GM21717 (cell line): Measurements from ENCODE around the gene OR6C2.
"Not testable (repeated sequence)": the region's sequence is repeated elsewhere in the genome, so short reads cannot be mapped to it uniquely, and the experiment has no call there.

Source experiments
- ATAC-seq: cut with Tn5 transposase; IDR thresholded peaks from one replicate; pipeline ENCODE4 v1.9.1; 2021; ENCODE audit warnings: mild to moderate bottlenecking, moderate library complexity; ENCODE audit not compliant: unreplicated experiment

Gene OR6C2

GRCh38 chr12:55443776-55444175, at the start of gene OR6C2:
Gene OR6C2 (plus strand): TSS chr12:55444076. CDS start chr12:55452214, 8,138 bp downstream.
- ATAC-seq, result no peak

DNA sequence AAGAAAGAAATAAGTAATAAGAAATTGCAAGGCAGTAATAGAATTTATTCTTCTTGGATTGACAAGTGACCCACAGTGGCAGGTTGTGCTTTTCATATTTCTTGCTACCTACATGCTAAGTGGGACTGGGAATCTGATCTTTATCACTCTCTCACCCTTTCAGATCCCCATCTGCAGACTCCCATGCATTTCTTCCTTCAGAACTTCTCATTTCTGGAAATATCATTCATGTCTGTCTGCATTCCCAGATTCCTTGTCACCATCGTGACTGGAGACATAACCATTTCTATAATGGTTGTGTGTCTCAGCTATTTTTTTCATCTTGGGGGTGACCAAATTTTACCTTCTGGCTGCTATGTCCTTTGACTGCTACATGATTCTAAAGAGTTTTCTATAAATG, 47.5 kb upstream of the OR6C2 start:
- ATAC-seq, result no peak

DNA sequence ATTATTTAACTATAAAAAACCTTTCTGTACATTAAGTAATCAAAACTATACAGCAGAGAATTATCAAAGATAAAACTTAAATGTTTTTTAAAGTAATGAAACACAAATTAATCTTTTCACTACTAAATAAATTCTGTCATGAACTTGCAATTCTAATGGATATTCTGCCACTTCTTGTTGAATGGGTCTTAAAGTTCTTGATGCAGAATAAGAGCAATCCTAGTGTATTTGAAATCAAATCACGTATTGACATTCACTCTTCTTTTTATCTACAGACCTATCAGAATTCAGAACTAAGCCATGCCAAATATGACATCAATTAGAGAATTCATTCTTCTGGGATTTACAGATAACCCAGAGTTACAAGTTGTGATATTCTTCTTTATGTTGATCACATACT, 43.6 kb upstream of the OR6C2 start, which contains the start of gene OR6C65:
OR6C65 (plus strand) TSS at position 301 of the 400 bp plus-strand sequence; CDS start at position 301, 0 bp downstream.
- no peak for ATAC-seq

GRCh38 chr12:55407866-55408265, 36.0 kb upstream of the OR6C2 start:
- no peak for ATAC-seq

DNA sequence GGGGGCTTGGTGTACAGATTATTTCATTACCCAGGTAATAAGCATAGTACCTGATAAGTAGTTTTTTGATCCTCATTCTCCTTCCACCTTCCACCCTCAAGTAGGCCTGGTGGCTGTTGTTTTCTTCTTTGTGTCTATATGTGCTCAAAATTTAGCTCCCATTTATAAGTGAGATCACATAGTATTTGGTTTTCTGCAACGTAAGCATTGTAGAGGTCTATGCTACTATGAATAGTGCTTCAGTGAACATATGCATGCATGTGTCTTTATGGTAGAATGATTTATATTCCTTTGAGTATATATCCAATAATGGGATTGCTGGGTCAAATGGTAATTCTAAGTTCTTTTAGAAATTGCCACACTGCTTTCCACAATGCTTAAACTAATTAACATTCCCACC, 34.7 kb upstream of the OR6C2 start:
- ATAC-seq, result not testable (repeated sequence)

DNA sequence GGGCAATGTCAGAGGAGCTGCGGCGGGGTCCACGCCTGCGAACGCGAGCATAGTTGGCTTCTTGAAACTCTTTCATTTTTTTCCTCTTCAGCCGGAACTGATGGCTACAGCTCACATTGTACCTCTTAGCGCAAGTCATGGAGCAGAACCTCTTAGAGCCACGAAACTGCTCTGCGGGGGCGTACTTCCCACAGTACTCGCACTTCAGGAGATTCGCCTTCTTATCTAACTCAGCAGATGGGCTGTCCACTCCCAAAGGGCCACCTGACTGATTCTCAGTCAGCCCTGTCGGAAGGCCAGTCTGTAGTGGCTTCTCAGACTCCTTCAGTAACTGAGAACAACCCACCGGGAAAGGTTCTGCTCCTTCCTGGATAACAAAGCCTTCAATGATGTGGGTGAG, 31.7 kb upstream of the OR6C2 start:
- ATAC-seq, result not testable (repeated sequence)

DNA sequence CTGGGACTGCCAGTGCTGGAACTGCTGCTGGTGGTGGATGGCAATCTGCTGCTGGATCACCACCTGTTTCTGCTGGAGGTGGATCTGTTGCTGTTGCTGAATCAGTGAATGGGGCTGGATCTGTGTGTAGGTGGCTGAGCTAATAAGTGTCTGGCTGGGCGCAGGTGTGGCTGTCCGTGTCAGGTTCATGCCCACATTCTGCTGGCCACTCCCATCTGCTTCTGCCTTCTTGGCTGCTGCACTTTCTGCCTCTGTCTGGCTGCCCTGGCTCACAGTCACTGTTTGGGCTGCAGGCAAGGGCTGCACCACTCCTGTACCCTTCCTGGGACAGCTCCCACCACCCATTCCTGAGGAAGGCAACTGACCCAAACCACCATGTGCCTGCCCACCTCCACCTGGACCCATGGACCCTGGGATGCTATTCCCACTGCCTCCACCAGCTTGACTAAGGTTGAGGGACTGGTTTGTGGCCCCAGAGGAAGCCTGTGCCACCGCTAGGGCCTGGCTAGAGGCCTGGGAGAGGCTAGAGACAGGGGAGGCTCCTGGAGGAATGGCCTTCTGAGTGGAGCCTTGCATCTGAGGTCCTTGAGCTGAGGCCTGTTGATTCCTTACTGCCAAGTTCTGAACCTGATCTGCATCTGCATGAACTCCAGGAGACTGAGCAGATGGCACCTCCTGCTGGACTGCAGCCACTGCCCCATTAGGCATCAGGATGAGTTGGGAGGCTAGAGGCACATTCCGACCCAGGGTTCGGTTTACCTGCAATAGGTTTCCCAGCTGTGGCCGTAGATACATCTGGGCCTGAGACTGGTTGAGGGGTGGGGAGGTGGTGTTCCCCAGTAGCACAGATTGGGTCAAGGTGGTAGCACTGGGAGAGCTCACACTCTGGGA, 30.1 kb upstream of the OR6C2 start:
- ATAC-seq, result not testable (repeated sequence)

DNA sequence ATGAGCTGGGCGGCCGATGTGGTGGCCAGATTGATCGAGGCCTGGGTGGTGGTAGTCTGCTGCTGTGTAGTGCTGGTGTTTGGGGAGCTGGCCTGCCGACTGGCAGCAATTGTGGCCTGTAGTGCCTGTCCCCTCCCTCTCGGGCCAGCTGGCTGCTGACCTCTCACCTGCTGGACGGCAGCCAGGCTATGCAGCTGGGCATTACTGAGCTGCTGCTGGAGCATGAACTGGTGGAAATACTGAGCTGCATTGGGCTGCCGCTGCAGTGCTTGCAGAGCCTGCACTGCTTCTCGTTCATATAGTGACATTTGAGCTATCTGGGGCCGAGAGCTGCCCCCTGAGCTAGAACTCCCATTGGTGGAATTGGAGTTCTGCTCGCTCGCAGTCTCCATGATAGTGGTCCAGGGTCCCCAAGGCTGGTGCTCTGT, 29.5 kb upstream of the OR6C2 start:
- not testable (repeated sequence) for ATAC-seq

DNA sequence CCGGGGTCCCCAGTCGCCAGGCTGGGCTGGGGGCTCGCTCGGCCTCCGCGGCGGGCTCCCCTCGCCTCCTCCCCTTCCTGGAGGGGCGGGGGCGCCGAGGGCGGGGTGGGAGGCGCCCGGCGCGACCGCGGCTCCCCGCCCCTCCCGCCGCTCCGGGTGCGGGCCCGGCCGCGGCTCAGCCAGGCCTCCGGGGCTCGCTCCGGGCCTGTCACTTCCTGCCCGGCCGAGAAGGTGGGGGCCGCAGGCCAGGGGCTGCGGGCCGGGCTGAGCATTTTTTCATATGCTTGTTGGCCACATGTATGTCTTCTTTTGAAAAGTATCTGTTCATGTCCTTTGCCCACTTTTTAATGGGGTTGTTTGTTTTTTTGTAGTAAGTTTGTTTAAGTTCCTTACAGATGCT, 29.0 kb upstream of the OR6C2 start:
- ATAC-seq, result not testable (repeated sequence)

DNA sequence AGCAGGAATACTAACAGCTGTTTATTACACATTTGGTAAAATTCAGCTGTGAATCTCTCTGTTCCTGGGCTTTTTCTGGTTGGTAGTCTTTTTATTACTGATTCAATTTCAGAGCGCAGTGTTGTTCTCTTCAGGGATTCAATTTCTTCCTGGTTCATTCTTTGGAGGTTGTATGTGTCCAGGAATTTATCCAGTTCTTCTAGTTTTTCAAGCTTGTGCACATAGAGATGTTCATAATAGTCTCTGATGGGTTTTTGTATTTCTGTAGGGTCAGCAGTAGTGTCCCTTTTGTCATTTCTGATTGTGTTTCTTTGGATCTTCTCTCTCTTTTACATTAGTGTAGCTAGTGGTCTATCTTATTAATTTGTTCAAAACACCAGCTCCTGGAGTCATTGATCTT, 26.9 kb upstream of the OR6C2 start:
- ATAC-seq, result no peak

GRCh38 chr12:55420307-55420962, 23.4 kb upstream of the OR6C2 start:
- ATAC-seq, result no peak

GRCh38 chr12:55425954-55426353, 17.9 kb upstream of the OR6C2 start, which contains the start of gene OR6C76:
Gene OR6C76 (plus strand): TSS chr12:55426254. CDS start chr12:55426254, 0 bp downstream.
- ATAC-seq, result no peak

DNA sequence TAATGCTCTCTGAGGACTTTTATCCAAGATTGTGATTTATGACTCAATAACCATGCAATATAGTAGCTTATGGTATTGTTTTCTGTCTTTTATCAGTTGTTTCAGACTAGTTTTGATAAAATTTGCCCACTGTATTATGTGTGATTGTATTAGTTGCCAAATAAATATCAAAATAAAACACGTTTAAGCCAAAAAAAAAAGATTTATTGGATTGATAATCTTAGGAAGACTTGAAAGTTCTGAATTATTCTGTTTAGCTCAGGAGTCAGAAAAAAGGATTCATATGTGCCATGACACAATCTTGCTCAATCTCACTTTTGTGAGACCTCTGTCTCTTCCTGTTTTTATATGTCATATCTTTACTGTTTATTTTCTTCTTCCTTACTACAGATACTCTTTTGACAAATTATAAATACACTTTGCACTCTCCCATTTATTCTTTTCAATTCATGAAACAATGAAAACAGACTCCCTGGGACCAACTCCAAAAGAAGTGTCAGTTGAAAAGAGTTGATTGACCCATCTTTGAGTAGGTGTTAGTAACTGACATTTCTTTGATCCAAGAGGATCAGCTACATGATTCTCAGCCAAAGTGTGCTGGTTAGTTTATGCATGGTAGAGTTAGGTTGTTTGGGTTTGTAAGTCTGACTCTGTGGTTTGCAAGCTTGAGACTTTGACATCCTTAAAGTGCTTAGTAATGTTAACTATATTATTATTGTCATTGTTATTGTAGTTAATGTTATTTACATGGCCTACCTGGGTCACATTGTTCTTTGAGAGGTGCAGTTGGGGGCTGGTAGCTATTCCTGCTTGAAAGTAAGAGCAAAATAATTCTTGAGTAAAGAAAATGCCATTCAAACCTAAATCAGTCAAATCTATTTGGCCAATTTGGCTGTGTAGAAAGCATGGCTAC, 15.3 kb upstream of the OR6C2 start:
- ATAC-seq, result no peak

- not testable (repeated sequence) for ATAC-seq
These were observed 2.6 kb upstream of the OR6C2 start for GRCh38 chr12:55441233-55441632.

- no peak for ATAC-seq
These were observed 1.5 kb downstream of the OR6C2 start for GRCh38 chr12:55445357-55445756.

- no peak for ATAC-seq
These were observed 2.5 kb downstream of the OR6C2 start for GRCh38 chr12:55446326-55446725.

GRCh38 chr12:55448825-55449224, 4.9 kb downstream of the OR6C2 start:
- no peak for ATAC-seq

- ATAC-seq, result not testable (repeated sequence)
These were observed 21.1 kb downstream of the OR6C2 start for GRCh38 chr12:55464926-55465325.

- no peak for ATAC-seq
These were observed 24.0 kb downstream of the OR6C2 start for GRCh38 chr12:55467836-55468235.

DNA sequence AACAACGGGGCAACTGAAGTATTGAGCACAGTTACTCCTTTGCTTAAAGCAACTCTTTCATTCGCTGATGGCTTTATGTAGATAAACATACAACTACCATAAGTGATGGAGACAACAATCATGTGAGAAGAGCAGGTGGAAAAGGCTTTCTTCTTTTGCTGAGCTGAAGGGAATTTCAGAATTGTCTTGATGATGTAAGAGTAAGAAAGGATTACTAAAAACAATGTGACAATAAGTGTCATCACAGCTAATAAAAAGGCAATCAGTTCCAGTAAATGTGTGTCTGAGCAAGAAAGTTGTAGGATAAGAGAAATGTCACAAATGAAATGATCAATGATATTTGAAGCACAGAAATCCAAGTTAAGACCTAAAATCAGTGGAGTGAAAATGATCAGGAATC, 25.4 kb downstream of the OR6C2 start:
- no peak for ATAC-seq
